SK-N-SH (cell line): ENCODE results near the gene ZNF692. TPM values are rescaled to one million over a fixed set of nuclear protein-coding genes. Genes with fewer than 3 reads are reported as not detected.
"Not testable (repeated sequence)": the region's sequence is repeated elsewhere in the genome, so short reads cannot be mapped to it uniquely, and the experiment has no call there.

Experiments
- CTCF ChIA-PET: fragments of 300-600, 350-600 bp; formaldehyde crosslinking; extraction: SDS; loops from one replicate; lab custom pipeline; 2021; lab: Yijun Ruan, JAX
- POLR2A ChIA-PET: fragments of 350-600 bp; sonication (Branson Sonifier 250); formaldehyde crosslinking; extraction: SDS; loops from one replicate; lab custom pipeline; 2020; ENCODE audit warnings: antibody characterized with exemption, inconsistent platforms; lab: Yijun Ruan, JAX
- DNase-seq: peaks from one replicate; pipeline ENCODE4 v3.0.0; 2012
- H2AFZ ChIP-seq: fragments of 200-600 bp; sonication (generic); 2 replicates; pipeline ENCODE4 v1.8.1; 2016; ENCODE audit warnings: antibody characterized with exemption, mild to moderate bottlenecking, low read depth
- H3F3A ChIP-seq: fragments of 200-600 bp; sonication (generic); replicated peaks from 2 replicates; pipeline ENCODE3; 2016; ENCODE audit warnings: antibody characterized with exemption, mild to moderate bottlenecking; ENCODE audit not compliant: insufficient read depth
- H3K27ac ChIP-seq, 2 experiments: fragments of 200-500 bp in 1 of 2; fragments of 200-600 bp in 1 of 2; sonication (Bioruptor generic) in 1 of 2; sonication (generic), shearing (Covaris generic) in 1 of 2; 2 replicates each; pipeline versions ENCODE4 v1.5.1 to v1.6.1; 2014 to 2016; ENCODE audit warnings: low read depth in 2 of 2, inconsistent platforms in 1 of 2, low read length in 1 of 2, mild to moderate bottlenecking in 1 of 2, mixed read lengths in 1 of 2
- H3K27me3 ChIP-seq: fragments of 200-600 bp; sonication (generic), shearing (Covaris generic); 2 replicates; pipeline ENCODE4 v1.6.1; 2016; ENCODE audit warnings: mixed run types; ENCODE audit not compliant: insufficient read depth
- H3K36me3 ChIP-seq, 2 experiments: fragments of 200-500 bp in 1 of 2; fragments of 200-600 bp in 1 of 2; sonication (Bioruptor generic) in 1 of 2; sonication (generic) in 1 of 2; replicated peaks in 1 of 2; 2 replicates each; pipeline versions ENCODE3 to v1.5.1; 2014 to 2016; ENCODE audit warnings: low read length in 1 of 2, mild to moderate bottlenecking in 1 of 2; ENCODE audit not compliant: insufficient read depth in 2 of 2, control insufficient read depth in 1 of 2
- H3K4me1 ChIP-seq, 2 experiments: fragments of 200-500 bp in 1 of 2; fragments of 200-600 bp in 1 of 2; sonication (Bioruptor generic) in 1 of 2; sonication (generic), shearing (Covaris generic) in 1 of 2; 2 replicates each; pipeline versions ENCODE4 v1.5.1 to v1.6.1; 2014 to 2016; ENCODE audit warnings: low read depth in 1 of 2, low read length in 1 of 2, mixed run types in 1 of 2; ENCODE audit not compliant: insufficient read depth in 2 of 2, control insufficient read depth in 1 of 2
- H3K4me2 ChIP-seq: fragments of 200-600 bp; sonication (generic), shearing (Covaris generic); 2 replicates; pipeline ENCODE4 v1.6.1; 2017; ENCODE audit warnings: mixed run types
- H3K4me3 ChIP-seq, 2 experiments: fragments of 200-500 bp in 1 of 2; fragments of 200-600 bp in 1 of 2; sonication (Bioruptor generic) in 1 of 2; sonication (generic), shearing (Covaris generic) in 1 of 2; 2 replicates each; pipeline versions ENCODE4 v1.5.1 to v1.8.1; 2014 to 2016; ENCODE audit warnings: low read depth in 2 of 2, inconsistent platforms in 1 of 2, low read length in 1 of 2, mild to moderate bottlenecking in 1 of 2, mixed read lengths in 1 of 2, moderate library complexity in 1 of 2
- H3K79me2 ChIP-seq: fragments of 200-600 bp; sonication (generic); 2 replicates; pipeline ENCODE4 v1.8.1; 2017; ENCODE audit warnings: mild to moderate bottlenecking; ENCODE audit not compliant: insufficient read depth
- H3K9ac ChIP-seq: fragments of 200-600 bp; sonication (generic); 2 replicates; pipeline ENCODE4 v1.6.1; 2017; ENCODE audit warnings: mixed run types
- H3K9me2 ChIP-seq: fragments of 200-600 bp; sonication (generic); 2 replicates; pipeline ENCODE4 v1.6.1; 2017; ENCODE audit warnings: mixed run types
- H3K9me3 ChIP-seq: fragments of 200-600 bp; sonication (generic); 2 replicates; pipeline ENCODE4 v1.6.1; 2017; ENCODE audit warnings: mixed run types, mild to moderate bottlenecking, moderate library complexity
- H4K20me1 ChIP-seq: fragments of 200-600 bp; sonication (generic); 2 replicates; pipeline ENCODE4 v1.6.1; 2017; ENCODE audit warnings: mild to moderate bottlenecking, mixed run types; ENCODE audit not compliant: insufficient read depth
- EP300 ChIP-seq, 2 experiments: IDR thresholded peaks; 2 replicates each; pipeline versions ENCODE4 v1.4.0 to v1.6.1; 2012; ENCODE audit warnings: borderline replicate concordance in 1 of 2, low read depth in 1 of 2, low read length in 1 of 2
- FOSL2 ChIP-seq: IDR thresholded peaks from 2 replicates; pipeline ENCODE4 v1.4.0; 2012; ENCODE audit warnings: low read depth, mild to moderate bottlenecking, moderate library complexity, borderline replicate concordance
- GABPA ChIP-seq: IDR thresholded peaks from 2 replicates; pipeline ENCODE4 v1.4.0; 2012; ENCODE audit warnings: low read depth, mild to moderate bottlenecking
- GATA2 ChIP-seq: sonication (generic); formaldehyde crosslinking; IDR thresholded peaks from 2 replicates; pipeline ENCODE4 v1.5.0; 2020; ENCODE audit warnings: mild to moderate bottlenecking, missing genetic modification reagents
- MAX ChIP-seq: IDR thresholded peaks from 2 replicates; pipeline ENCODE4 v1.4.0; 2012; ENCODE audit warnings: low read depth
- MEF2A ChIP-seq: IDR thresholded peaks from 2 replicates; pipeline ENCODE4 v1.4.0; 2012; ENCODE audit warnings: low read depth, borderline replicate concordance
- MXI1 ChIP-seq: IDR thresholded peaks from 2 replicates; pipeline ENCODE4 v1.6.1; 2012; ENCODE audit warnings: mild to moderate bottlenecking, low read depth, low read length, improper control_type of control experiment
- NFIC ChIP-seq: IDR thresholded peaks from 2 replicates; pipeline ENCODE4 v1.4.0; 2012; ENCODE audit warnings: borderline replicate concordance
- NRF1 ChIP-seq: IDR thresholded peaks from 2 replicates; pipeline ENCODE4 v1.6.1; 2012; ENCODE audit warnings: low read depth, mild to moderate bottlenecking, low read length
- RCOR1 ChIP-seq: fragments of 150-350 bp; IDR thresholded peaks from 2 replicates; pipeline ENCODE4 v1.6.1; 2017; ENCODE audit warnings: antibody characterized with exemption, low read length
- RFX5 ChIP-seq: IDR thresholded peaks from 2 replicates; pipeline ENCODE4 v1.6.1; 2012; ENCODE audit warnings: mild to moderate bottlenecking, improper control_type of control experiment, low read length
- TCF12 ChIP-seq: IDR thresholded peaks from 2 replicates; pipeline ENCODE4 v1.4.0; 2012
- YY1 ChIP-seq: IDR thresholded peaks from 2 replicates; pipeline ENCODE4 v1.4.0; 2012; ENCODE audit warnings: low read depth, mild to moderate bottlenecking
- WGBS: methylation state at CpG from one replicate; pipeline ENCODE4 v1.1.6; 2017; ENCODE audit warnings: low lambda C conversion rate; 5-methylcytosine and 5-hydroxymethylcytosine counted together
- polyA plus RNA-seq, 3 experiments: library from polyadenylated mRNA; depleted of rRNA; stranded (reverse); fragments of >200 nt; gene quantifications; 2 replicates each; pipeline ENCODE4 v1.2.3, GENCODE V29; 2012
- TF ChIP-seq, protein P1 (sequence below): fragments of 200-600 bp; sonication (generic); IDR thresholded peaks from 2 replicates; pipeline ENCODE4 v1.6.1; 2017; ENCODE audit warnings: antibody characterized with exemption, mild to moderate bottlenecking, moderate library complexity
- TF ChIP-seq, protein P2 (sequence below): IDR thresholded peaks from 2 replicates; pipeline ENCODE4 v1.4.0; 2012; ENCODE audit warnings: low read depth, borderline replicate concordance

Gene ZNF692
- polyA plus RNA-seq, 1 of the 3 experiments (the other 2 are of a cell fraction) = 47.0 TPM

- TF ChIP-seq MAX (no peak), NFIC (no peak), TCF12 (no peak), NRF1 (no peak), FOSL2 (no peak), EP300 (IDR thresholded peaks at IDR 0.05; ENCODE audit: borderline replicate concordance in 1 of 2, low read depth in 1 of 2, low read length in 1 of 2) (no peak), GATA2 (CRISPR knock-in tag) (no peak), RCOR1 (no peak), YY1 (no peak), GABPA (no peak), MEF2A (no peak), RFX5 (no peak), MXI1 (no peak)
- TF ChIP-seq, protein P1, sequence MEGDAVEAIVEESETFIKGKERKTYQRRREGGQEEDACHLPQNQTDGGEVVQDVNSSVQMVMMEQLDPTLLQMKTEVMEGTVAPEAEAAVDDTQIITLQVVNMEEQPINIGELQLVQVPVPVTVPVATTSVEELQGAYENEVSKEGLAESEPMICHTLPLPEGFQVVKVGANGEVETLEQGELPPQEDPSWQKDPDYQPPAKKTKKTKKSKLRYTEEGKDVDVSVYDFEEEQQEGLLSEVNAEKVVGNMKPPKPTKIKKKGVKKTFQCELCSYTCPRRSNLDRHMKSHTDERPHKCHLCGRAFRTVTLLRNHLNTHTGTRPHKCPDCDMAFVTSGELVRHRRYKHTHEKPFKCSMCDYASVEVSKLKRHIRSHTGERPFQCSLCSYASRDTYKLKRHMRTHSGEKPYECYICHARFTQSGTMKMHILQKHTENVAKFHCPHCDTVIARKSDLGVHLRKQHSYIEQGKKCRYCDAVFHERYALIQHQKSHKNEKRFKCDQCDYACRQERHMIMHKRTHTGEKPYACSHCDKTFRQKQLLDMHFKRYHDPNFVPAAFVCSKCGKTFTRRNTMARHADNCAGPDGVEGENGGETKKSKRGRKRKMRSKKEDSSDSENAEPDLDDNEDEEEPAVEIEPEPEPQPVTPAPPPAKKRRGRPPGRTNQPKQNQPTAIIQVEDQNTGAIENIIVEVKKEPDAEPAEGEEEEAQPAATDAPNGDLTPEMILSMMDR = no peak
- TF ChIP-seq, protein P2, sequence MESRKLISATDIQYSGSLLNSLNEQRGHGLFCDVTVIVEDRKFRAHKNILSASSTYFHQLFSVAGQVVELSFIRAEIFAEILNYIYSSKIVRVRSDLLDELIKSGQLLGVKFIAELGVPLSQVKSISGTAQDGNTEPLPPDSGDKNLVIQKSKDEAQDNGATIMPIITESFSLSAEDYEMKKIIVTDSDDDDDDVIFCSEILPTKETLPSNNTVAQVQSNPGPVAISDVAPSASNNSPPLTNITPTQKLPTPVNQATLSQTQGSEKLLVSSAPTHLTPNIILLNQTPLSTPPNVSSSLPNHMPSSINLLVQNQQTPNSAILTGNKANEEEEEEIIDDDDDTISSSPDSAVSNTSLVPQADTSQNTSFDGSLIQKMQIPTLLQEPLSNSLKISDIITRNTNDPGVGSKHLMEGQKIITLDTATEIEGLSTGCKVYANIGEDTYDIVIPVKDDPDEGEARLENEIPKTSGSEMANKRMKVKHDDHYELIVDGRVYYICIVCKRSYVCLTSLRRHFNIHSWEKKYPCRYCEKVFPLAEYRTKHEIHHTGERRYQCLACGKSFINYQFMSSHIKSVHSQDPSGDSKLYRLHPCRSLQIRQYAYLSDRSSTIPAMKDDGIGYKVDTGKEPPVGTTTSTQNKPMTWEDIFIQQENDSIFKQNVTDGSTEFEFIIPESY = no peak
- no peak overlapping the region for H3K4me2 ChIP-seq
- H3K4me1 ChIP-seq = no peaks in the 10 kb centered on the region; a peak in 1 of 4 replicates
- no peaks in the 10 kb centered on the region for H3K79me2 ChIP-seq
- 24% methylated on average over 10 of the region's 10 CpGs for WGBS
- no peaks in the 10 kb centered on the region for H4K20me1 ChIP-seq
- no peak overlapping the region for H3K27ac ChIP-seq
- H3K4me3 ChIP-seq = no peak overlapping the region; a peak in 1 of 4 replicates
- ChIA-PET POLR2A (no interaction called here), CTCF (interaction anchor here (0.6 to 9.9 kb wide), 12 partner anchors 8 to 1474 kb away, joined by 3 to 122 read pairs (median 4); partner anchors contain the start of gene ZNF672)
- no peak for DNase-seq
- H3K36me3 ChIP-seq = no peaks in the 10 kb centered on the region
- no peaks in the 10 kb centered on the region for H3K9me2 ChIP-seq
- H2AFZ ChIP-seq = 0 out of 2 replicates have a peak overlapping the region, but pooled peaks have one; percentile 37
- H3F3A ChIP-seq = no peaks in the 10 kb centered on the region
- no peak overlapping the region for H3K9ac ChIP-seq
- no peaks in the 10 kb centered on the region for H3K9me3 ChIP-seq
- H3K27me3 ChIP-seq = peaks cover 24% of the 10 kb centered on the region; the same call in 1 of the 2 replicates
These were observed 53.9 kb downstream of the ZNF692 start for GRCh38 chr1:248804771-248805681.

- ChIA-PET POLR2A (interaction anchor here (0.6 kb wide), 1 partner anchor 22 kb away, joined by 3 read pairs; no protein-coding TSS in a partner anchor), CTCF (interaction anchor here (0.6 to 9.9 kb wide), 4 partner anchors 69 to 560 kb away, joined by 5 to 122 read pairs (median 6); no protein-coding TSS in a partner anchor)
- H4K20me1 ChIP-seq, H3K27ac ChIP-seq, H3K9me3 ChIP-seq, H3K9me2 ChIP-seq, H3K36me3 ChIP-seq, H2AFZ ChIP-seq, H3K4me3 ChIP-seq, H3F3A ChIP-seq, H3K4me1 ChIP-seq, DNase-seq, H3K9ac ChIP-seq, H3K79me2 ChIP-seq, H3K4me2 ChIP-seq: not testable (repeated sequence)
- peaks cover 32% of the 10 kb centered on the region; the same call in 1 of the 2 replicates for H3K27me3 ChIP-seq
- 33% methylated on average over 15 of the region's 15 CpGs for WGBS
These were observed 55.4 kb downstream of the ZNF692 start for GRCh38 chr1:248803501-248803900.
